Measurements from ENCODE around the gene DIABLO. TPM values are rescaled to one million over a fixed set of nuclear protein-coding genes. Genes with fewer than 3 reads are reported as not detected.

DIABLO gene
- total RNA-seq, 1 donor from 2014 or later = 58.7 TPM

Other genes starting within 250 kb of the DIABLO start
- gene BCL7A, start 204.2 kb downstream of the DIABLO start, total RNA-seq = 6.0 and 9.6 TPM in 2 replicates
- 18.4 and 31.1 TPM in 2 replicates for gene MLXIP, start 147.3 kb downstream of the DIABLO start, total RNA-seq
- gene IL31, start 51.8 kb downstream of the DIABLO start, total RNA-seq = not detected in 2 replicates
- 1.1 and 1.5 TPM in 2 replicates for gene LRRC43, start 42.9 kb downstream of the DIABLO start, total RNA-seq
- gene B3GNT4, start 22.3 kb downstream of the DIABLO start, total RNA-seq = under 0.01 TPM in 2 replicates
- 15.3 and 15.4 TPM in 2 replicates for gene VPS33A, start 40.4 kb upstream of the DIABLO start, total RNA-seq
- 22.6 and 28.7 TPM in 2 replicates for gene CLIP1, start 196.6 kb upstream of the DIABLO start, total RNA-seq

Data from dermis microvascular lymphatic vessel endothelial cell (primary cell).